Measurements from ENCODE around the gene RAPGEF4. TPM values are rescaled to one million over a fixed set of nuclear protein-coding genes. Genes with fewer than 3 reads are reported as not detected.

The RAPGEF4 gene
- total RNA-seq, 4 donors from 2014 or later: 1.4 to 5.5 (median 1.8) TPM

GRCh38 chr2:172705352-172705751 is 30.3 kb upstream of the RAPGEF4 start:
- ATAC-seq (no peak), DNase-seq (no peak)
- H3K27ac ChIP-seq: no peak overlapping the region
- H3K36me3 ChIP-seq: no peaks in the 10 kb centered on the region
- in situ Hi-C loops (cut with MboI; ENCODE audit: low sequenced_read_pairs in 4 of 4): loop anchor here in 1 of 4 donors (10.0 kb wide), 1 partner anchor 111 kb away; no protein-coding TSS in a partner anchor
- intact Hi-C loops (cut with DNase I; ENCODE audit: low total_unique reads): no loop called here
- H3K4me3 ChIP-seq: no peak overlapping the region
- H3K27me3 ChIP-seq: no peaks in the 10 kb centered on the region
- no peaks in the 10 kb centered on the region for H3K9me3 ChIP-seq
- H3K4me1 ChIP-seq: no peaks in the 10 kb centered on the region
- no peak for TF ChIP-seq POLR2A (IDR thresholded peaks at IDR 0.05)
- TF ChIP-seq CTCF (IDR thresholded peaks at IDR 0.05 in 4 of 5, conservative IDR thresholded peaks at IDR 0.05 in 1 of 5): no peak

GRCh38 chr2:172708247-172708646 is 27.4 kb upstream of the RAPGEF4 start:
- Histone ChIP-seq H3K27me3 (no peaks in the 10 kb centered on the region), H3K9me3 (no peaks in the 10 kb centered on the region), H3K36me3 (no peaks in the 10 kb centered on the region), H3K4me3 (no peak overlapping the region), H3K27ac (no peak overlapping the region), H3K4me1 (no peaks in the 10 kb centered on the region)
- TF ChIP-seq CTCF (IDR thresholded peaks at IDR 0.05 in 4 of 5, conservative IDR thresholded peaks at IDR 0.05 in 1 of 5): no peak
- no peak for ATAC-seq
- in situ Hi-C loops (cut with MboI; ENCODE audit: low sequenced_read_pairs in 4 of 4) (loop anchor here in 1 of 4 donors (10.0 kb wide), 1 partner anchor 113 kb away; no protein-coding TSS in a partner anchor), intact Hi-C loops (cut with DNase I; ENCODE audit: low total_unique reads) (no loop called here)
- no peak for DNase-seq

GRCh38 chr2:172709566-172710291 is 25.9 kb upstream of the RAPGEF4 start:
- intact Hi-C loops (cut with DNase I; ENCODE audit: low total_unique reads) (no loop called here), in situ Hi-C loops (cut with MboI; ENCODE audit: low sequenced_read_pairs in 4 of 4) (loop anchor here in 2 of 4 donors (10.0 kb wide), 1 partner anchor 115 kb away; no protein-coding TSS in a partner anchor)
- TF ChIP-seq POLR2A (IDR thresholded peaks at IDR 0.05) (no peak), CTCF (IDR thresholded peaks at IDR 0.05 in 4 of 5, conservative IDR thresholded peaks at IDR 0.05 in 1 of 5) (no peak)
- no peaks in the 10 kb centered on the region for H3K9me3 ChIP-seq
- no peak for DNase-seq
- no peaks in the 10 kb centered on the region for H3K36me3 ChIP-seq
- no peak for ATAC-seq
- H3K4me3 ChIP-seq: no peak overlapping the region
- no peaks in the 10 kb centered on the region for H3K27me3 ChIP-seq
- no peak overlapping the region for H3K27ac ChIP-seq
- H3K4me1 ChIP-seq: no peaks in the 10 kb centered on the region

GRCh38 chr2:172710584-172711047 is 25.0 kb upstream of the RAPGEF4 start:
- in situ Hi-C loops (cut with MboI; ENCODE audit: low sequenced_read_pairs in 4 of 4) (loop anchor here in 1 of 4 donors (10.0 kb wide), 1 partner anchor 116 kb away; no protein-coding TSS in a partner anchor), intact Hi-C loops (cut with DNase I; ENCODE audit: low total_unique reads) (no loop called here)
- Histone ChIP-seq H3K4me3 (no peak overlapping the region), H3K27ac (no peak overlapping the region), H3K9me3 (no peaks in the 10 kb centered on the region), H3K4me1 (no peaks in the 10 kb centered on the region), H3K36me3 (no peaks in the 10 kb centered on the region), H3K27me3 (no peaks in the 10 kb centered on the region)
- no peak for DNase-seq
- peak in 4 of 5 experiments; percentile 20 to 53 (median 37) for TF ChIP-seq CTCF (IDR thresholded peaks at IDR 0.05 in 4 of 5, conservative IDR thresholded peaks at IDR 0.05 in 1 of 5)
- TF ChIP-seq POLR2A (IDR thresholded peaks at IDR 0.05): no peak
- ATAC-seq: no peak
